Measurements from ENCODE around the gene WHRN.

GRCh38 chr9:114396558-114397218, 108.6 kb downstream of the WHRN start:
- TF ChIP-seq CTCF (IDR thresholded peaks at IDR 0.05) (no peak), POLR2A (IDR thresholded peaks at IDR 0.05) (no peak), POLR2AphosphoS5 (IDR thresholded peaks at IDR 0.05) (peak; percentile 29)

Data from gastroesophageal sphincter (tissue), 3 donors.